Measurements from ENCODE around the gene SMR3A.

DNA sequence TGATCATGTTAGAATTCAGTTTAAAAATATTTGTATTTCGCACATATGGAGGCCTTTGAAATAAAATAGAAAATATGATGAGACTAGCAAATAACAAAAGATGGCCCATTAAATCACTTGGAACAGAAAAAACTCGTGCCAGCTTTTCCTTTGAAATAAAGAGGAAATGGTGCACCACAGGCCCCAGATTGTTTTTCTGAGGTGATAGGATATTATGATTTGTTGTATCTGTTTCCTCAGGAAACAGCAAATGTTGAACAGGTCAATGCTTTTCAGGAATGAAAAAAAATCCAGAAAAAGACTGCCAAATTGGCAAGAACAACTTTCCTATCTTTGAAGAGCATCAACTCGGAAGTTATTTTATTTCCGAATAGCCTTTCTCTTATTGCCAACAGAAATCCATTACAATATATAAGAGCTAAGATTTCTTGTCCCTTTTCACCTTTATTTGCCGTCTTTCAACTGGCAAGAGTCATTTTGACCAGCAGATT, 22.2 kb downstream of the SMR3A start, which contains the start of gene SMR3B:
- TF ChIP-seq, protein P1, sequence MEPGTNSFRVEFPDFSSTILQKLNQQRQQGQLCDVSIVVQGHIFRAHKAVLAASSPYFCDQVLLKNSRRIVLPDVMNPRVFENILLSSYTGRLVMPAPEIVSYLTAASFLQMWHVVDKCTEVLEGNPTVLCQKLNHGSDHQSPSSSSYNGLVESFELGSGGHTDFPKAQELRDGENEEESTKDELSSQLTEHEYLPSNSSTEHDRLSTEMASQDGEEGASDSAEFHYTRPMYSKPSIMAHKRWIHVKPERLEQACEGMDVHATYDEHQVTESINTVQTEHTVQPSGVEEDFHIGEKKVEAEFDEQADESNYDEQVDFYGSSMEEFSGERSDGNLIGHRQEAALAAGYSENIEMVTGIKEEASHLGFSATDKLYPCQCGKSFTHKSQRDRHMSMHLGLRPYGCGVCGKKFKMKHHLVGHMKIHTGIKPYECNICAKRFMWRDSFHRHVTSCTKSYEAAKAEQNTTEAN (CRISPR knock-in tag; conservative IDR thresholded peaks at IDR 0.05), result no peak
- no peak for TF ChIP-seq KLF9 (CRISPR knock-in tag; IDR thresholded peaks at IDR 0.05; ENCODE audit: low read depth)
- TF ChIP-seq ZNF12 (CRISPR knock-in tag; IDR thresholded peaks at IDR 0.05), result no peak
- TF ChIP-seq, protein P2, sequence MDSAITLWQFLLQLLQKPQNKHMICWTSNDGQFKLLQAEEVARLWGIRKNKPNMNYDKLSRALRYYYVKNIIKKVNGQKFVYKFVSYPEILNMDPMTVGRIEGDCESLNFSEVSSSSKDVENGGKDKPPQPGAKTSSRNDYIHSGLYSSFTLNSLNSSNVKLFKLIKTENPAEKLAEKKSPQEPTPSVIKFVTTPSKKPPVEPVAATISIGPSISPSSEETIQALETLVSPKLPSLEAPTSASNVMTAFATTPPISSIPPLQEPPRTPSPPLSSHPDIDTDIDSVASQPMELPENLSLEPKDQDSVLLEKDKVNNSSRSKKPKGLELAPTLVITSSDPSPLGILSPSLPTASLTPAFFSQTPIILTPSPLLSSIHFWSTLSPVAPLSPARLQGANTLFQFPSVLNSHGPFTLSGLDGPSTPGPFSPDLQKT (CRISPR knock-in tag; IDR thresholded peaks at IDR 0.05; ENCODE audit: borderline replicate concordance), result no peak
